ENCODE data around the gene ATG4C.

- TF ChIP-seq USF2 (IDR thresholded peaks at IDR 0.05; ENCODE audit: low read depth, low read length) (no peak), POLR2A (IDR thresholded peaks at IDR 0.05; ENCODE audit: low read depth, low read length) (no peak), CHD1 (IDR thresholded peaks at IDR 0.05; ENCODE audit: low read depth, low read length) (no peak)
These were observed 16.3 kb downstream of the ATG4C start for GRCh38 chr1:62800281-62800680.

Data from IMR-90 (cell line).